K562 (cell line): ENCODE results near the gene HOXB4. TPM values are rescaled to one million over a fixed set of nuclear protein-coding genes. Genes with fewer than 3 reads are reported as not detected.

Experiments used
- ETS2 ChIP-seq: IDR thresholded peaks from 2 replicates; pipeline ENCODE4 v1.6.1; 2016; ENCODE audit warnings: borderline replicate concordance, missing genetic modification characterization, mild to moderate bottlenecking, moderate library complexity, missing compliant biosample characterization; ENCODE audit not compliant: poor library complexity, severe bottlenecking
- FOXM1 ChIP-seq, 2 experiments: fragments of 450-650 bp in 1 of 2; sonication (generic) in 1 of 2; formaldehyde crosslinking in 1 of 2; IDR thresholded peaks; 2 replicates each; pipeline versions ENCODE4 v1.6.1 to v1.9.0; 2017 to 2022; ENCODE audit warnings: low read depth in 2 of 2, mild to moderate bottlenecking in 2 of 2, missing genetic modification reagents in 1 of 2, moderate library complexity in 1 of 2
- HDAC8 ChIP-seq: fragments of 450-650 bp; IDR thresholded peaks from 2 replicates; pipeline ENCODE4 v1.6.1; 2016; ENCODE audit warnings: mild to moderate bottlenecking, missing genetic modification characterization, moderate library complexity, missing compliant biosample characterization
- ID3 ChIP-seq, 2 experiments: fragments of 250-450 bp in 1 of 2; fragments of 450-650 bp in 1 of 2; sonication (Bioruptor Pico) in 1 of 2; IDR thresholded peaks; 2 replicates each; pipeline versions ENCODE4 v1.6.1 to v1.8.0; 2016 to 2021; ENCODE audit warnings: mild to moderate bottlenecking in 2 of 2, moderate library complexity in 2 of 2, missing compliant biosample characterization in 1 of 2, missing genetic modification characterization in 1 of 2
- MYC ChIP-seq, 2 experiments: fragments of 250-450 bp in 1 of 2; sonication (Bioruptor Pico) in 1 of 2; IDR thresholded peaks; 2 replicates each; pipeline versions ENCODE4 v1.5.1 to v1.6.1; 2012 to 2021; ENCODE audit warnings: low read depth in 2 of 2, borderline replicate concordance in 1 of 2, improper control_type of control experiment in 1 of 2, low read length in 1 of 2, mild to moderate bottlenecking in 1 of 2, moderate library complexity in 1 of 2
- NCOA2 ChIP-seq, 2 experiments: fragments of 450-650 bp; IDR thresholded peaks; 2 replicates each; pipeline ENCODE4 v1.6.1; 2018; ENCODE audit warnings: mild to moderate bottlenecking in 2 of 2, moderate library complexity in 1 of 2; ENCODE audit not compliant: partially characterized antibody in 2 of 2
- NEUROD1 ChIP-seq: fragments of 150-350 bp; IDR thresholded peaks from 2 replicates; pipeline ENCODE4 v1.6.1; 2014; ENCODE audit warnings: borderline replicate concordance, low read length, low read depth; ENCODE audit not compliant: partially characterized antibody
- NR0B1 ChIP-seq: fragments of 450-650 bp; IDR thresholded peaks from one replicate; pipeline ENCODE4 v1.6.1; 2018; ENCODE audit warnings: mild to moderate bottlenecking, moderate library complexity; ENCODE audit not compliant: partially characterized antibody
- RBM22 ChIP-seq: fragments of 200-400 bp; formaldehyde crosslinking; IDR thresholded peaks from 2 replicates; pipeline ENCODE4 v1.6.1; 2018; ENCODE audit warnings: low read length, low read depth; ENCODE audit not compliant: poor library complexity, severe bottlenecking
- RBM34 ChIP-seq: fragments of 200-400 bp; formaldehyde crosslinking; IDR thresholded peaks from 2 replicates; pipeline ENCODE4 v1.6.1; 2018; ENCODE audit warnings: low read length, borderline replicate concordance; ENCODE audit not compliant: insufficient read depth
- SAP30 ChIP-seq: fragments of 200-600 bp; sonication (generic); IDR thresholded peaks from 2 replicates; pipeline ENCODE4 v1.6.1; 2012; ENCODE audit warnings: borderline replicate concordance, low read depth, mild to moderate bottlenecking, moderate library complexity, low read length, control low read depth, inconsistent platforms; ENCODE audit not compliant: insufficient read depth, poor library complexity, severe bottlenecking
- SNAPC5 ChIP-seq: fragments of 250-450 bp; sonication (Bioruptor Pico); IDR thresholded peaks from 2 replicates; pipeline ENCODE4 v1.8.0; 2021; ENCODE audit warnings: moderate library complexity, mild to moderate bottlenecking, inconsistent platforms
- ZBTB11 ChIP-seq, 3 experiments: fragments of 200-800 bp in 1 of 3; fragments of 250-450 bp in 1 of 3; fragments of 450-650 bp in 1 of 3; sonication (Bioruptor Pico) in 1 of 3; sonication (Bioruptor generic) in 1 of 3; formaldehyde crosslinking in 1 of 3; IDR thresholded peaks; 2 replicates each; pipeline versions ENCODE4 v1.6.1 to v1.8.0; 2016 to 2022; ENCODE audit warnings: mild to moderate bottlenecking in 2 of 3, missing genetic modification characterization in 2 of 3, missing compliant biosample characterization in 1 of 3, moderate library complexity in 1 of 3
- ZFP1 ChIP-seq: fragments of 450-650 bp; formaldehyde crosslinking; IDR thresholded peaks from 2 replicates; pipeline ENCODE4 v1.4.0; 2020; ENCODE audit warnings: mild to moderate bottlenecking, mixed read lengths
- ZNF12 ChIP-seq: sonication (generic); formaldehyde crosslinking; IDR thresholded peaks from 2 replicates; pipeline ENCODE4 v1.4.0; 2020; ENCODE audit warnings: mild to moderate bottlenecking, missing genetic modification reagents
- ZNF347 ChIP-seq: fragments of 450-650 bp; formaldehyde crosslinking; IDR thresholded peaks from 2 replicates; pipeline ENCODE4 v1.4.0; 2020; ENCODE audit warnings: low read depth, mild to moderate bottlenecking, moderate library complexity
- polyA plus RNA-seq, 8 experiments: library from polyadenylated mRNA; depleted of rRNA in 4 of 8; stranded (reverse) in 5 of 8; unstranded in 3 of 8; fragments of >200 nt; fragmentation: Nextera tagmentation in 2 of 8; fragmentation: Illumina TruSeq in 1 of 8; extraction: Ambion mirVana in 2 of 8; extraction: Trizol in 1 of 8; gene quantifications; 2 replicates each; pipeline versions ENCODE4 v1.2.1 to v1.2.3, GENCODE V29; 2011 to 2014; ENCODE audit warnings: inconsistent platforms in 1 of 8, missing spikeins in 1 of 8
- total RNA-seq, 7 experiments: library from RNA; depleted of rRNA in 6 of 7; stranded (reverse); fragments of >200 nt in 6 of 7; fragmentation: Illumina TruSeq in 2 of 7; extraction: Trizol in 2 of 7; gene quantifications; 2 replicates each; pipeline versions ENCODE4 v1.2.1 to v1.2.3, GENCODE V29; 2011 to 2021; ENCODE audit warnings: low replicate concordance in 1 of 7

The HOXB4 gene
- total and polyA plus RNA-seq, 9 of the 15 experiments (the other 6 are each of a cell fraction or from before 2014, with no cell fraction given): 1.6 to 34.9 (median 14.9) TPM

DNA sequence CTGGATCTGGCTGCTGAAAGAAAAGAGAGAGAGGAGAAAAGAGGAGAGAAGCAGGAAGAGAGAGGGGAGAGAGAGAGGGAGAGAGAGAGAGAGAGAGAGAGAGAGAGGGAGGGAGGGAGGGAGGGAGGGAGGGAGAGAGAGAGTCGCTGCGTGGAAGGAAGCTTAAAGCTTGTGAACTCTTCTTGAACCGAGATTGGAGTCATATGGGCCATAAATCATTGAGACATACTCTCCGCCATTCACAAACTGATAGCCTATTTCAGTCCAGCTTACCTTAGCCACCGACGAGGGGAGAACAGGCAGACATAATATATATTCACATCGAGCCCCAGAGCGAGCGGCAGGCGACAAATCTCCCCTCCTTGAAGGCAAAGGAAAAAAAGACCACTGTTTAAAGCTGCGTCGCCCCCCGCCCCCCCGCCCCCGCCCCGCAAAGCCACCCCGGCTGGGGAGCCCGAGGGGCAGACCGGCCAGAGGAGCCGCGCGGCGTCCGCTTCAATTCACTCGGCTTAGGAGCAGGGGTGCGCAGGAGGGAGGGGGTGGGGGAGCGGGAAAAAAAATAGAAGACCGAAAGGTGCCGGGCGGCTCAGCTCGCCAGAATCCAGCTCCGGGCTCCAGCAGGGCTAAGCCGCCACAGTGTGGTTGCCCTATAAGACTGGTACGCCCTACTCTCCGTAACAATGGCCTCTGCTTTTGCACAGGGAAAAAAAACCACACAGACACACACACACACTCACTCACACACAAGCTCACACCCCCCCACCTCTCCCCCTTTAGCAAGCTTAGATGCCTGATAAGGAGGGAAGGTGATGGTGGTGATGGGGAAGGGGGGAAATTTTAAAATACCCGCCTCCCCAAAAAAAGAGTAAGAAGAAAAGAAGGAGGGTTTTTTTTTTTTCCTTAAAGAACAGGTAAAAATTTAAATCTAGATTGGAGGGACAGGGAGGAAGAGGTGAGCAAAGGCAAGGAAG, 22.6 kb downstream of the HOXB4 start (continued):
- TF ChIP-seq SAP30 (no peak), ETS2 (tag) (no peak), ID3 (CRISPR knock-in tag; IDR thresholded peaks at IDR 0.05) (no peak), ID3 (tag; IDR thresholded peaks at IDR 0.05) (no peak), SNAPC5 (CRISPR knock-in tag) (no peak), NEUROD1 (peak; percentile 96), FOXM1 (IDR thresholded peaks at IDR 0.05; ENCODE audit: low read depth) (peak; percentile 25), FOXM1 (CRISPR knock-in tag; IDR thresholded peaks at IDR 0.05; ENCODE audit: low read depth) (no peak), NCOA2 (IDR thresholded peaks at IDR 0.05; ENCODE audit: partially characterized antibody in 2 of 2) (peak in 1 of 2 experiments; percentile 11), ZNF347 (no peak), RBM34 (no peak), RBM22 (peak; percentile 33), HDAC8 (tag) (no peak), ZNF12 (no peak), ZFP1 (no peak), ZBTB11 (CRISPR knock-in tag; IDR thresholded peaks at IDR 0.05) (no peak; a peak in 1 of 6 replicates), NR0B1 (no peak), MYC (IDR thresholded peaks at IDR 0.05; ENCODE audit: low read depth, low read length) (peak; percentile 50; the same call in 1 of the 2 replicates), MYC (CRISPR knock-in tag; IDR thresholded peaks at IDR 0.05; ENCODE audit: borderline replicate concordance, low read depth) (no peak)
